Muscle of leg (tissue), 11 donors: Measurements from ENCODE around the gene ST3GAL3. TPM values are rescaled to one million over a fixed set of nuclear protein-coding genes. Genes with fewer than 3 reads are reported as not detected.

Experiments used
- DNase-seq: peaks from one replicate; pipeline ENCODE4 v3.0.0; 2013
- H3K27ac ChIP-seq: one replicate; pipeline ENCODE4 v1.5.1; 2013; ENCODE audit warnings: mild to moderate bottlenecking, low read length, control low read depth
- H3K27me3 ChIP-seq: one replicate; pipeline ENCODE4 v1.6.1; 2013; ENCODE audit warnings: low read length; ENCODE audit not compliant: control insufficient read depth, insufficient read depth
- H3K36me3 ChIP-seq: one replicate; pipeline ENCODE4 v1.6.1; 2013; ENCODE audit warnings: low read length; ENCODE audit not compliant: control insufficient read depth, insufficient read depth
- H3K4me1 ChIP-seq: one replicate; pipeline ENCODE4 v1.6.1; 2013; ENCODE audit warnings: low read length; ENCODE audit not compliant: control insufficient read depth, insufficient read depth
- H3K4me3 ChIP-seq: one replicate; pipeline ENCODE4 v1.5.1; 2013; ENCODE audit warnings: low read length, control low read depth
- H3K9me3 ChIP-seq: replicated peaks from 2 replicates; pipeline ENCODE4 v1.6.1; 2013; ENCODE audit warnings: low read depth, low read length; ENCODE audit not compliant: control insufficient read depth
- WGBS: methylation state at CpG from one replicate; pipeline ENCODE4 v1.1.5; 2013; ENCODE audit warnings: missing lambda C conversion rate; ENCODE audit not compliant: insufficient coverage; 5-methylcytosine and 5-hydroxymethylcytosine counted together
- polyA plus RNA-seq, 8 donors: library from polyadenylated mRNA; unstranded; fragments of 120-200 nt; gene quantifications; one replicate each; pipeline versions ENCODE4 v1.2.1 to v1.2.3, GENCODE V29; 2013; ENCODE audit warnings: inconsistent platforms in 1 of 8, low replicate concordance in 1 of 8; ENCODE audit not compliant: insufficient read length in 8 of 8, insufficient read depth in 1 of 8
- total RNA-seq: library from RNA; stranded (reverse); fragments of 120-200 nt; gene quantifications from one replicate; pipeline ENCODE4 v1.2.4, GENCODE V29; 2013

The ST3GAL3 gene
- total and polyA plus RNA-seq, 9 donors: 21.5 to 34.9 (median 32.6) TPM

DNA sequence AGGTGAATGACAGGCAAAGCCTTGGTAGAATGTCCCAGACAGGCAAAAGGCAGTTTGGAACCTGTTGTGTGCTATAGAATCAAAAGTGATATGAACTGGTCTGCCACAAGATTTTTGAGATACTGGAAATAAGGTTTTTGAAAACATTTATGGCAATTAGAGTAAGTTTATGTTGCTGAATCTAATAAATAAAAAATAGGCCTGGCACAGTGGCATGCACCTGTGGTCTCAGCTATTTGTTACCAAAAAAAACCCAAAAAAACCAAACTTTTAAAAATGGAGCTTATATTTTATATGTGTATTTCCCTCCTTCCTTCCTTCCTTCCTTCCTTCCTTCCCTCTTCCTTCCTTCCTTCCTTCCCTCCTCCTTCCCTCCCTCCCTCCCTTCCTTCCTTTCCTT, 149.8 kb downstream of the ST3GAL3 start:
- no peak for DNase-seq
- peaks cover 36% of the 10 kb centered on the region for H3K4me1 ChIP-seq
- no peak overlapping the region for H3K4me3 ChIP-seq
- no peak overlapping the region for H3K27ac ChIP-seq
- H3K36me3 ChIP-seq: no peaks in the 10 kb centered on the region
- H3K27me3 ChIP-seq: no peaks in the 10 kb centered on the region
- no peaks in the 10 kb centered on the region for H3K9me3 ChIP-seq

GRCh38 chr1:43858324-43858723, 151.0 kb downstream of the ST3GAL3 start:
- Histone ChIP-seq H3K4me1 (peaks cover 43% of the 10 kb centered on the region), H3K27ac (no peak overlapping the region), H3K36me3 (no peaks in the 10 kb centered on the region), H3K27me3 (no peaks in the 10 kb centered on the region), H3K9me3 (no peaks in the 10 kb centered on the region), H3K4me3 (no peak overlapping the region)
- DNase-seq: peak; percentile 55
- 17% methylated on average over 2 of the region's 2 CpGs for WGBS

DNA sequence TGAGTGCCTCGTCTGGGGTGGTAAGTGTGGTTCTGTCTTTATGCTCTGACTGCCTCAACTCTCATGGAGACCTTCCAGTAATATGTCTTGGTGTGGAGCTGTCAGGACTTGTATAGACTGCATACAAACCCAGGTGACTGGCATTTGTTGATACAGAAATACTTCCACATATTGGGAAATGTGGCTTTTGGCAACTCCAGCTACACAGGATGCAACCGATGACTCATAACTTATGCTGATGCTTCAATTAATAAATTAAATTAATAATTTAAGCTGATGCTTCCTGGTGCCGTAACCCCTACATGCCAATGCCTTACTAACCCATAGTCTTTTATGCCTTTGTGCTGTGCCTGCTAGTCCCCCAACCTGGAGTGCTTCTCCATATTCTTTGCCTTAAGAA, 154.0 kb downstream of the ST3GAL3 start:
- H3K36me3 ChIP-seq: no peaks in the 10 kb centered on the region
- no CpG with 5 or more reads among the region's 3 CpGs for WGBS
- H3K27ac ChIP-seq: peak overlapping the region; percentile 6
- peaks cover 51% of the 10 kb centered on the region for H3K4me1 ChIP-seq
- DNase-seq: no peak
- no peaks in the 10 kb centered on the region for H3K27me3 ChIP-seq
- H3K9me3 ChIP-seq: no peaks in the 10 kb centered on the region
- no peak overlapping the region for H3K4me3 ChIP-seq

DNA sequence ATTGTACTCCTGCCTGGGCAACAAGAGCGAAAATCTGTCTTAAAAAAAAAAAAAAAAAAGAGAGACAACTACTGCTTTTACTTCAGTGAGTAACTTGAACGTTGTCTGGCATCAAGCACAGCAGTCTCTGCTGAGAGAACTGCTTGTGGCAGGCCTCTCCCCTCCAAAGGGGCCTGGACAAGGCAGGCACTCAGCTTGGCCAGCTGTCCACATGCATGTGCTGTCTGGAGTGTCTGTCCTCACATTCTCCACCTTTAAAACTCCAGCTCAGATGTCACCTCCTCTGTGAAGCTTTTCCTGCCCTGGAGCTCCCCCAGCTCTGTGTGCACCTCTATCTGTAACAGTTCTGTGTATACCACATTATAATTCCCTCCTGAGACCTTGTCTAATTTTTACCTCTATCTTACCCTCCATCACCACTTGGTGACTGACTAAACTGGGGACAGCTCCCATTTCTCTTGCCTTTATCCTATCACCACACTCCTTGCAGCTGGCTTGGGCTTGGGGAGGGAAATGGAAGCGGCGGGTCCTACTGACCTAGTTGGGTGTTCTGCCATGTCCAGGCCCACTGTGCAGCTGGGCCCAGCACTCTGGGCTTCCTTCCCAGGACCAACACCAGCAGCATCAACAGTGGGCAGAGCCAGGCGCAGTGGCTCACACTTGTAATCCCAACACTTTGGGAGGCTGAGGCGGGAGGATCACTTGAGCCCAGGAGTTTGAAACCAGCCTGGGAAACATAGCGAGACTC, 154.8 kb downstream of the ST3GAL3 start:
- peak overlapping the region; percentile 60 for H3K27ac ChIP-seq
- DNase-seq: peak; percentile 71
- H3K4me3 ChIP-seq: no peak overlapping the region
- H3K27me3 ChIP-seq: no peaks in the 10 kb centered on the region
- no peaks in the 10 kb centered on the region for H3K9me3 ChIP-seq
- H3K4me1 ChIP-seq: peaks cover 51% of the 10 kb centered on the region
- no peaks in the 10 kb centered on the region for H3K36me3 ChIP-seq
- WGBS: 90% methylated on average over 2 of the region's 7 CpGs

GRCh38 chr1:43864111-43865045, 157.0 kb downstream of the ST3GAL3 start:
- H3K27ac ChIP-seq: peak overlapping the region; percentile 45
- H3K4me3 ChIP-seq: no peak overlapping the region
- no peaks in the 10 kb centered on the region for H3K36me3 ChIP-seq
- no peaks in the 10 kb centered on the region for H3K9me3 ChIP-seq
- H3K4me1 ChIP-seq: peaks cover 57% of the 10 kb centered on the region
- 86% methylated on average over 5 of the region's 7 CpGs for WGBS
- no peak for DNase-seq
- no peaks in the 10 kb centered on the region for H3K27me3 ChIP-seq

GRCh38 chr1:43866201-43866600, 158.9 kb downstream of the ST3GAL3 start:
- 86% methylated on average over 1 of the region's 2 CpGs for WGBS
- Histone ChIP-seq H3K27me3 (no peaks in the 10 kb centered on the region), H3K9me3 (no peaks in the 10 kb centered on the region), H3K4me1 (peaks cover 59% of the 10 kb centered on the region), H3K4me3 (no peak overlapping the region), H3K36me3 (no peaks in the 10 kb centered on the region), H3K27ac (no peak overlapping the region)
- DNase-seq: no peak

- H3K9me3 ChIP-seq: no peaks in the 10 kb centered on the region
- DNase-seq: no peak
- H3K4me1 ChIP-seq: peaks cover 44% of the 10 kb centered on the region
- no CpG with 5 or more reads among the region's 2 CpGs for WGBS
- no peaks in the 10 kb centered on the region for H3K27me3 ChIP-seq
- no peak overlapping the region for H3K4me3 ChIP-seq
- peak overlapping the region; percentile 78 for H3K27ac ChIP-seq
- H3K36me3 ChIP-seq: no peaks in the 10 kb centered on the region
These were observed 160.8 kb downstream of the ST3GAL3 start for GRCh38 chr1:43867976-43868740.

DNA sequence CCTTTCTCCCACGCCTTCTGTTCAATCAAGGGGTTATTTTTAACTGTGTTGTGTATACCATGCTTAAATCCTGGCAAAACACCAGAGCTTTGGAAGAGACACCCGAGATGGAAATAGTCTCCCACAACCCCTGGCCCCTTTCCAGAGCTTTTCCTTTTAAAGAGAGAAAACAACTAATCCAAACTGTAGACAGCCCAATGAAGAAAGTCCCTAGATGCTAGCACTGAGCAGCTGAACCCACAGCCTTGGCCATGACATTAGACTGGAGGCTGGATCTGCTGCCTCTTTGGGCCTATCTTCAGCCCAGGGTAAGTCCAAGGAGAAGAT, 161.4 kb downstream of the ST3GAL3 start:
- no peaks in the 10 kb centered on the region for H3K36me3 ChIP-seq
- DNase-seq: peak; percentile 92
- H3K4me1 ChIP-seq: peaks cover 39% of the 10 kb centered on the region
- H3K27ac ChIP-seq: peak overlapping the region; percentile 78
- WGBS: 0% methylated on average over 1 of the region's 2 CpGs
- H3K4me3 ChIP-seq: no peak overlapping the region
- no peaks in the 10 kb centered on the region for H3K9me3 ChIP-seq
- no peaks in the 10 kb centered on the region for H3K27me3 ChIP-seq

DNA sequence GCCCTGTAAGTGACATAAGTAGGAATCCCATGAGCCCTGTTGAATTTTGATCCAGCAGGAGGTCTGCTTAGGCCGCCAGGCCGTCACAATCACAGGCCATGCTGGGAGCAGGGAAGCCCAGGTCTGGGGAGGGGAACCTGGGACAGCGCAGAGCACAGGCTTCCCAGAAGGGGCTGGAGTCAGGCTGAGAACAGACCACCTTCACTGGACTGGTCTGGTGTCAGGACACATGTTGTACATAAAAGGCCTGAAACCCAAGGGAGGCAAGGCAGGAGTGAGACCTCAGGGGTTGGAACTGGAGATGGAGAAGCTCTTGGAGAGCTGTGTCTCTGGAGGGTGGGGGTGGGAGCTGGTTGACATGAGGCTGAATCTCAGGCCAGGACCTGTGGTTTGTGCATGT, 163.0 kb downstream of the ST3GAL3 start:
- Histone ChIP-seq H3K9me3 (no peaks in the 10 kb centered on the region), H3K27ac (no peak overlapping the region), H3K4me1 (peaks cover 32% of the 10 kb centered on the region), H3K4me3 (no peak overlapping the region), H3K36me3 (no peaks in the 10 kb centered on the region), H3K27me3 (no peaks in the 10 kb centered on the region)
- 79% methylated on average over 3 of the region's 3 CpGs for WGBS
- no peak for DNase-seq
